Right atrium auricular region (tissue), 2 donors: ENCODE results near the gene TRMT2A. TPM values are rescaled to one million over a fixed set of nuclear protein-coding genes. Genes with fewer than 3 reads are reported as not detected.
A peak's percentile ranks its signal among the peaks of the same experiment; 100 is the strongest.

Experiments used
- DNase-seq: peaks from one replicate; pipeline ENCODE4 v3.0.0-alpha.2; 2019; ENCODE audit warnings: low spot score
- H3K27ac ChIP-seq, 2 donors: fragments of 200-600 bp; sonication (generic); 1 replicate in 1 of 2; 2 replicates in 1 of 2; pipeline ENCODE4 v1.5.1; 2016 to 2019
- H3K27me3 ChIP-seq, 2 donors: fragments of 200-600 bp; sonication (generic); one replicate each; pipeline versions ENCODE4 v1.5.1 to v1.6.0; 2017 to 2019
- H3K36me3 ChIP-seq: fragments of 200-600 bp; sonication (generic); one replicate; pipeline ENCODE4 v1.5.1; 2016
- H3K4me1 ChIP-seq, 2 donors: fragments of 200-600 bp; sonication (generic); one replicate each; pipeline versions ENCODE4 v1.5.1 to v1.6.0; 2017 to 2019
- H3K4me3 ChIP-seq, 2 donors: fragments of 200-600 bp; sonication (generic); 1 replicate in 1 of 2; 2 replicates in 1 of 2; pipeline ENCODE4 v1.5.1; 2017 to 2019; ENCODE audit warnings: mild to moderate bottlenecking in 1 of 2, moderate library complexity in 1 of 2
- H3K9me3 ChIP-seq, 2 donors: fragments of 200-600 bp; sonication (generic); one replicate each; pipeline ENCODE4 v1.5.1; 2019
- total RNA-seq, 2 donors: library from RNA; depleted of rRNA; stranded (reverse); fragments of >200 nt; gene quantifications; one replicate each; pipeline ENCODE4 v1.1.0, GENCODE V29; 2016
- TF ChIP-seq, protein P1 (sequence below), 2 donors: fragments of 200-600 bp; sonication (generic); IDR thresholded peaks; one replicate each; pipeline ENCODE4 v1.5.1; 2019; ENCODE audit warnings: antibody characterized with exemption in 2 of 2

TRMT2A gene
- total RNA-seq, 2 donors from 2014 or later, result 16.0 to 17.6 TPM

- DNase-seq, result peak; percentile 63
- Histone ChIP-seq H3K4me1 (peaks cover 0 to 49% of the 10 kb centered on the region in 2 donors), H3K27me3 (no peaks in the 10 kb centered on the region), H3K4me3 (peak overlapping the region; percentile 69 to 87), H3K27ac (peak overlapping the region; percentile 87), H3K9me3 (no peaks in the 10 kb centered on the region), H3K36me3 (no peaks in the 10 kb centered on the region)
- TF ChIP-seq, protein P1, sequence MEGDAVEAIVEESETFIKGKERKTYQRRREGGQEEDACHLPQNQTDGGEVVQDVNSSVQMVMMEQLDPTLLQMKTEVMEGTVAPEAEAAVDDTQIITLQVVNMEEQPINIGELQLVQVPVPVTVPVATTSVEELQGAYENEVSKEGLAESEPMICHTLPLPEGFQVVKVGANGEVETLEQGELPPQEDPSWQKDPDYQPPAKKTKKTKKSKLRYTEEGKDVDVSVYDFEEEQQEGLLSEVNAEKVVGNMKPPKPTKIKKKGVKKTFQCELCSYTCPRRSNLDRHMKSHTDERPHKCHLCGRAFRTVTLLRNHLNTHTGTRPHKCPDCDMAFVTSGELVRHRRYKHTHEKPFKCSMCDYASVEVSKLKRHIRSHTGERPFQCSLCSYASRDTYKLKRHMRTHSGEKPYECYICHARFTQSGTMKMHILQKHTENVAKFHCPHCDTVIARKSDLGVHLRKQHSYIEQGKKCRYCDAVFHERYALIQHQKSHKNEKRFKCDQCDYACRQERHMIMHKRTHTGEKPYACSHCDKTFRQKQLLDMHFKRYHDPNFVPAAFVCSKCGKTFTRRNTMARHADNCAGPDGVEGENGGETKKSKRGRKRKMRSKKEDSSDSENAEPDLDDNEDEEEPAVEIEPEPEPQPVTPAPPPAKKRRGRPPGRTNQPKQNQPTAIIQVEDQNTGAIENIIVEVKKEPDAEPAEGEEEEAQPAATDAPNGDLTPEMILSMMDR (IDR thresholded peaks at IDR 0.05), result no peak
Observed at GRCh38 chr22:20080445-20080775, 36.6 kb downstream of the TRMT2A start.

- H3K4me1 ChIP-seq, result peaks cover 0 to 44% of the 10 kb centered on the region in 2 donors
Observed at GRCh38 chr22:20079745-20080444, 37.1 kb downstream of the TRMT2A start, which contains the start of gene DGCR8. TSS of gene DGCR8 (plus strand) at chr22:20080241. CDS start at chr22:20085964, 5,723 bp downstream.

DNA sequence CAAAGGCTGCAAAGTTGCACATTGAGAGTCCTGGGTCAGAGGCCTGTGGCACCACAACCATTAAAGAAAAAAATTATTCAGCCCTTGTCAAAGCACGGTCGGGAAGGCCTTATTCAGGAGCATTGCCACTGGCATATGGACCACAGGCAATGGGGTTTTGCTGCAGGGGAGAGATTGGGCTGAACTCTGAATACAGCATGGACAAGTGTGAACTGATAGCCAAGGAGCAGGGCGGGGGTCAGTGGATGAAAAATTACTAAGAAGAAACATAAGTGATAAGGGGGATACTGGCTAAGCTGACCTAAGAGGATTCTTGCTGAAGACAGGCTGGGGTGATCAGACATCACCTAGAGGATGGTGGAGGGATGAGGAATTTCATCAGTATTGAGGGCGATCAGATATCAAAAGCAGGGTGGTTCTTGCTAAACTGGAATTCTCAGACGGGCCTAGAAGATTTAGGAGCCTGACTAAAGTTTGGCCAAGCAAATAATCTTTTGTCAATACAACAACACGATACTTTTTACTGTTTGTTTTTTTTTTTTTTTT is 40.3 kb downstream of the TRMT2A start:
- H3K4me1 ChIP-seq, result peaks cover 0 to 12% of the 10 kb centered on the region in 2 donors
- TF ChIP-seq, protein P1 (IDR thresholded peaks at IDR 0.05), result no peak
- no peak overlapping the region for H3K27ac ChIP-seq
- H3K27me3 ChIP-seq, result no peaks in the 10 kb centered on the region
- no peaks in the 10 kb centered on the region for H3K9me3 ChIP-seq
- DNase-seq, result no peak
- H3K4me3 ChIP-seq, result no peak overlapping the region
- no peaks in the 10 kb centered on the region for H3K36me3 ChIP-seq

More at GRCh38 chr22:20079745-20080444, 37.1 kb downstream of the TRMT2A start, which contains the start of gene DGCR8:
- Histone ChIP-seq H3K27ac (peak within 1 kb of the TSS; percentile 87 to 93), H3K27me3 (no peaks in the 10 kb centered on the region), H3K36me3 (no peaks in the 10 kb centered on the region), H3K9me3 (no peaks in the 10 kb centered on the region), H3K4me3 (peak within 1 kb of the TSS; percentile 69 to 87)
- DNase-seq, result peak; percentile 88
- TF ChIP-seq, protein P1 (IDR thresholded peaks at IDR 0.05), result no peak

- H3K27me3 ChIP-seq, result no peaks in the 10 kb centered on the region
- H3K4me1 ChIP-seq, result no peaks in the 10 kb centered on the region
- TF ChIP-seq, protein P1 (IDR thresholded peaks at IDR 0.05), result no peak
- no peak overlapping the region for H3K27ac ChIP-seq
- DNase-seq, result no peak
- no peaks in the 10 kb centered on the region for H3K36me3 ChIP-seq
- no peaks in the 10 kb centered on the region for H3K9me3 ChIP-seq
- no peak overlapping the region for H3K4me3 ChIP-seq
Observed at GRCh38 chr22:20071524-20071972, 45.5 kb downstream of the TRMT2A start.

DNA sequence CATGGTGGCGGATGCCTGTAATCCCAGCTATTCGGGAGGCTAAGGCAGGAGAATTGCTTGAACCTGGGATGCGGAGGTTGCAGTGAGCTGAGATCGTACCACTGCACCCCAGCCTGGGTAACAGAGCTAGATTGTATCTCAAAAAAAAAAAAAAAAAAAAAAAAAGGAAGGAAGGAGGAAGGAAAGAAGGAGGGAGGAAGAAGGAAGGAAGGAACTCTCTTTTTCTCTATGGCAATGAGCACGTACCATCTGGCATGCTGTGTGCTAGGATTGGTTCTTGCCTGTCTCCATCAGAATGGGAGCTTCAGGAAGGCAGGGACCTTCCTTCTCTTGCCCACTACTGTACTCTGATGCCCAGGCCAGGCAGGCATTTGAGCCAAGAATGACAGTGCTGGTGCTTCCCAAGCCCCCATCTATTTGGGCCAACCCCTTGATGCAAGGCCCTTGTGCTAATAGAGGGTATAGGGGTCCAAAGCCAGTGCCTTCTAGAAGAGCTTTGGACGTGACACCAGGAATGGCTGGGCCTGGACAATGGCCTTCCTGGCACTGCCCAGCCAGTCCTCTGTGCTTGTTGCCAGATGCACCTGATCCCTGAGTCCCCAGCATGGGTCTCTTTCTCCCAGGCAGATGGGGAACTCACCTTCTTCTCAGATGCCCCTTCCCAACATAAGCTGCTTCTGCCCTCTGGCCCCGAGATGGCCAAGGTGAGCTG is 47.5 kb downstream of the TRMT2A start:
- Histone ChIP-seq H3K27me3 (no peaks in the 10 kb centered on the region), H3K27ac (no peak overlapping the region), H3K9me3 (no peaks in the 10 kb centered on the region), H3K4me3 (no peak overlapping the region), H3K36me3 (peaks cover 6% of the 10 kb centered on the region), H3K4me1 (no peaks in the 10 kb centered on the region)
- DNase-seq, result no peak
- TF ChIP-seq, protein P1 (IDR thresholded peaks at IDR 0.05), result no peak
